Endodermal cell (in vitro differentiated cells): Measurements from ENCODE around the gene CNDP2. TPM values are rescaled to one million over a fixed set of nuclear protein-coding genes. Genes with fewer than 3 reads are reported as not detected.
"Not testable (repeated sequence)": the region's sequence is repeated elsewhere in the genome, so short reads cannot be mapped to it uniquely, and the experiment has no call there.

Source experiments
- DNase-seq: peaks from one replicate; pipeline ENCODE4 v3.0.0-alpha.2; 2017
- H3K27ac ChIP-seq: 2 replicates; pipeline ENCODE4 v1.5.1; 2013; ENCODE audit warnings: mild to moderate bottlenecking, low read depth, low read length, moderate library complexity
- H3K27me3 ChIP-seq: 2 replicates; pipeline ENCODE4 v1.6.1; 2013; ENCODE audit warnings: mild to moderate bottlenecking, low read length, moderate library complexity; ENCODE audit not compliant: insufficient read depth, control insufficient read depth, poor library complexity, severe bottlenecking
- H3K36me3 ChIP-seq: 2 replicates; pipeline ENCODE4 v1.7.0; 2013; ENCODE audit warnings: mild to moderate bottlenecking, low read length, moderate library complexity; ENCODE audit not compliant: control insufficient read depth, insufficient read depth
- H3K4me1 ChIP-seq: one replicate; pipeline ENCODE4 v1.7.0; 2013; ENCODE audit warnings: low read length; ENCODE audit not compliant: control insufficient read depth, insufficient read depth
- H3K4me3 ChIP-seq: 2 replicates; pipeline ENCODE4 v1.5.1; 2013; ENCODE audit warnings: mild to moderate bottlenecking, low read length, moderate library complexity
- H3K9ac ChIP-seq: 2 replicates; pipeline ENCODE4 v1.6.1; 2013; ENCODE audit warnings: mild to moderate bottlenecking, low read length, moderate library complexity; ENCODE audit not compliant: poor library complexity, severe bottlenecking; ENCODE audit errors: extremely low read depth
- H3K9me3 ChIP-seq: 2 replicates; pipeline ENCODE4 v1.6.1; 2013; ENCODE audit warnings: mild to moderate bottlenecking, low read length, moderate library complexity; ENCODE audit not compliant: control insufficient read depth
- H3K27ac Mint-ChIP-seq: 2 replicates; pipeline ENCODE4 v1.8.0; 2020; ENCODE audit warnings: mixed read lengths
- H3K27me3 Mint-ChIP-seq: 2 replicates; pipeline ENCODE4 v1.8.0; 2021; ENCODE audit warnings: mild to moderate bottlenecking, mixed read lengths; ENCODE audit not compliant: insufficient read depth
- H3K36me3 Mint-ChIP-seq: 2 replicates; pipeline ENCODE4 v1.8.0; 2020; ENCODE audit warnings: low read depth, mixed read lengths
- H3K4me1 Mint-ChIP-seq: 2 replicates; pipeline ENCODE4 v1.8.0; 2020; ENCODE audit warnings: mixed read lengths
- H3K4me3 Mint-ChIP-seq: 2 replicates; pipeline ENCODE4 v1.8.0; 2020; ENCODE audit warnings: mild to moderate bottlenecking, moderate library complexity, mixed read lengths
- H3K9me3 Mint-ChIP-seq: 2 replicates; pipeline ENCODE4 v1.8.0; 2020; ENCODE audit warnings: mild to moderate bottlenecking, mixed read lengths
- WGBS, 2 experiments: methylation state at CpG; one replicate each; pipeline versions ENCODE4 v1.1.5 to v1.1.7; 2013; ENCODE audit warnings: missing lambda C conversion rate in 2 of 2, mixed read lengths in 1 of 2; ENCODE audit not compliant: insufficient coverage in 1 of 2, insufficient read length in 1 of 2; 5-methylcytosine and 5-hydroxymethylcytosine counted together
- total RNA-seq, 2 donors: library from RNA; stranded (reverse); fragmentation: NEBNext Ultra II Directional in 1 of 2; extraction: Animal tissue kit (Norgen Biotek cat#: 25700) in 1 of 2; gene quantifications; 2 replicates in 1 of 2; 3 replicates in 1 of 2; pipeline ENCODE4 v1.2.1, GENCODE V29; 2021
- TF ChIP-seq, protein P1 (sequence below): fragments of 200-600 bp; sonication (generic); conservative IDR thresholded peaks from 2 replicates; pipeline ENCODE4 v1.5.0; 2021; ENCODE audit warnings: antibody characterized with exemption, mild to moderate bottlenecking

Gene CNDP2
- total RNA-seq, 2 donors from 2014 or later, result 385 to 416 TPM

DNA sequence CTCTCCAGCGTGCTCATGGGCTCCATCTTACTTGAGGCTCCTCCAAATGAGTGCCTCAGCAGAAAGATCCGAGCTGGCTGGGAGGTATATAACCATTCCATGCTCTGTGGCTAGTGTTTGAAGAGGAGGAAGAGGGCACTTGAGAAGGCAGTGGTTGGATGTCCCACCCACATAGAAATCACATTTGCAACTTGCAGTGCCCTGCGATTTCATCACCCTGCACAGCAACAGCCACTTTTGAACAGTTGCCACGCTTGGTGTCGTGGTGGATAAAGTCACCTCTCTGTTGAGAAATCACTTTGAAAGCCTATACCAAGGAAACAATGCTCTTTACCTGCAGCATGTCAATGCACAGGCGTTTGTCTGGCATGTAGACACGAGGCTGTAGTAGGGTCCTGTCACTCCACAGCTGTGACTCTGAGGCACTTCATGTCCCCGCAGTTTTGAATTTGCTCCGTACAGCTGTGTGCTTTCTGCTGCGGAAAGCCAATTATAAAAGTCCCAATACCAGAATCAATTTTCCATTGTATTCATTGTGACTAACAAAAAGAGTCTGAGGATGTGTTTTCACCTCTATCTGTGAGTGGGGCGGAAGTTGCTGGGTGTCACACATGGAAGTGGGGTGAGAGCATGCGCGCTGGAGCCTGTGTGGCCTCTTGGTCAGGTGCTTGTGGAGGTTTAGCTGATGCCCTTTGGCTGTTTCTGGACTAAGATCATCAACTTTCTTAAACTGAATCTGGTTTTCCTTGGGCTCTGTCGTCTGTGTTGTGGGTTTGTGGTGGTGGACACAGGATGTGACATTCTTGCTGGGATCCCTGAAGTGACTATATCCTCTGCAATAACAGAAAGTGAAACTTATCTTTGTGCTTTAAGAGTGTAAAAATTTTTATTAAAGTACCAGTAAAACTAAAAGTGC is 2.8 kb downstream of the CNDP2 start:
- 90 to 98% methylated on average over 10 to 14 of the region's 14 CpGs for WGBS, 2 experiments
- H3K9me3 Mint-ChIP-seq, result no peaks in the 10 kb centered on the region
- no peaks in the 10 kb centered on the region for H3K27me3 Mint-ChIP-seq
- H3K27ac Mint-ChIP-seq, result peak overlapping the region; percentile 53
- DNase-seq, result no peak
- Histone ChIP-seq H3K36me3 (peaks cover 62% of the 10 kb centered on the region), H3K9me3 (no peaks in the 10 kb centered on the region), H3K27me3 (no peaks in the 10 kb centered on the region), H3K4me1 (peaks cover 6% of the 10 kb centered on the region), H3K27ac (no peak overlapping the region), H3K9ac (no peak overlapping the region), H3K4me3 (peak overlapping the region; percentile 61)
- peaks cover 42% of the 10 kb centered on the region for H3K4me1 Mint-ChIP-seq
- TF ChIP-seq, protein P1, sequence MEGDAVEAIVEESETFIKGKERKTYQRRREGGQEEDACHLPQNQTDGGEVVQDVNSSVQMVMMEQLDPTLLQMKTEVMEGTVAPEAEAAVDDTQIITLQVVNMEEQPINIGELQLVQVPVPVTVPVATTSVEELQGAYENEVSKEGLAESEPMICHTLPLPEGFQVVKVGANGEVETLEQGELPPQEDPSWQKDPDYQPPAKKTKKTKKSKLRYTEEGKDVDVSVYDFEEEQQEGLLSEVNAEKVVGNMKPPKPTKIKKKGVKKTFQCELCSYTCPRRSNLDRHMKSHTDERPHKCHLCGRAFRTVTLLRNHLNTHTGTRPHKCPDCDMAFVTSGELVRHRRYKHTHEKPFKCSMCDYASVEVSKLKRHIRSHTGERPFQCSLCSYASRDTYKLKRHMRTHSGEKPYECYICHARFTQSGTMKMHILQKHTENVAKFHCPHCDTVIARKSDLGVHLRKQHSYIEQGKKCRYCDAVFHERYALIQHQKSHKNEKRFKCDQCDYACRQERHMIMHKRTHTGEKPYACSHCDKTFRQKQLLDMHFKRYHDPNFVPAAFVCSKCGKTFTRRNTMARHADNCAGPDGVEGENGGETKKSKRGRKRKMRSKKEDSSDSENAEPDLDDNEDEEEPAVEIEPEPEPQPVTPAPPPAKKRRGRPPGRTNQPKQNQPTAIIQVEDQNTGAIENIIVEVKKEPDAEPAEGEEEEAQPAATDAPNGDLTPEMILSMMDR, result no peak
- H3K4me3 Mint-ChIP-seq, result peak overlapping the region; percentile 27
- peaks cover 58% of the 10 kb centered on the region for H3K36me3 Mint-ChIP-seq

- Histone ChIP-seq H3K9me3 (no peaks in the 10 kb centered on the region), H3K27ac (no peak overlapping the region), H3K4me3 (peak overlapping the region; percentile 61), H3K9ac (no peak overlapping the region), H3K4me1 (peaks cover 6% of the 10 kb centered on the region), H3K27me3 (no peaks in the 10 kb centered on the region), H3K36me3 (peaks cover 68% of the 10 kb centered on the region)
- Mint-ChIP-seq H3K4me1 (peaks cover 42% of the 10 kb centered on the region), H3K27ac (peak overlapping the region; percentile 53), H3K4me3 (peak overlapping the region; percentile 27), H3K36me3 (peaks cover 61% of the 10 kb centered on the region), H3K27me3 (no peaks in the 10 kb centered on the region), H3K9me3 (no peaks in the 10 kb centered on the region)
- TF ChIP-seq, protein P1, result no peak
- 80 to 88% methylated on average over 8 to 9 of the region's 9 CpGs for WGBS, 2 experiments
- peak; percentile 61 for DNase-seq
These were observed 3.5 kb downstream of the CNDP2 start for GRCh38 chr18:74499633-74500032.

GRCh38 chr18:74500372-74500771 is 4.2 kb downstream of the CNDP2 start:
- no peak for DNase-seq
- Histone ChIP-seq H3K36me3 (peaks cover 75% of the 10 kb centered on the region), H3K9ac (no peak overlapping the region), H3K4me1 (peaks cover 6% of the 10 kb centered on the region), H3K4me3 (peak overlapping the region; percentile 61), H3K27ac (no peak overlapping the region), H3K9me3 (no peaks in the 10 kb centered on the region), H3K27me3 (no peaks in the 10 kb centered on the region)
- Mint-ChIP-seq H3K36me3 (peaks cover 65% of the 10 kb centered on the region), H3K27ac (peak overlapping the region; percentile 69), H3K4me3 (no peak overlapping the region), H3K27me3 (no peaks in the 10 kb centered on the region), H3K4me1 (peaks cover 45% of the 10 kb centered on the region), H3K9me3 (no peaks in the 10 kb centered on the region)
- TF ChIP-seq, protein P1, result no peak
- WGBS, 2 experiments, result 94% methylated on average over 6 of the region's 6 CpGs; no CpG with 5 or more reads in 1 of the 2 experiments

- peaks cover 69% of the 10 kb centered on the region for H3K36me3 Mint-ChIP-seq
- WGBS, 2 experiments, result 86 to 95% methylated on average over 3 to 6 of the region's 8 CpGs
- not testable (repeated sequence) for H3K4me3 ChIP-seq
These were observed 4.6 kb downstream of the CNDP2 start for GRCh38 chr18:74500774-74501173.

More at GRCh38 chr18:74500774-74501173, 4.6 kb downstream of the CNDP2 start:
- H3K9me3 ChIP-seq, H3K4me3 Mint-ChIP-seq, DNase-seq, H3K9me3 Mint-ChIP-seq, H3K27ac ChIP-seq, H3K27me3 Mint-ChIP-seq, H3K9ac ChIP-seq, H3K27me3 ChIP-seq, H3K4me1 ChIP-seq: not testable (repeated sequence)
- Mint-ChIP-seq H3K4me1 (peaks cover 48% of the 10 kb centered on the region), H3K27ac (peak overlapping the region; percentile 69)
- H3K36me3 ChIP-seq, result peaks cover 78% of the 10 kb centered on the region
